Measurements from ENCODE around the gene PLA1A. TPM values are rescaled to one million over a fixed set of nuclear protein-coding genes. Genes with fewer than 3 reads are reported as not detected.

PLA1A gene
- polyA plus RNA-seq, 1 experiment, result not detected

DNA sequence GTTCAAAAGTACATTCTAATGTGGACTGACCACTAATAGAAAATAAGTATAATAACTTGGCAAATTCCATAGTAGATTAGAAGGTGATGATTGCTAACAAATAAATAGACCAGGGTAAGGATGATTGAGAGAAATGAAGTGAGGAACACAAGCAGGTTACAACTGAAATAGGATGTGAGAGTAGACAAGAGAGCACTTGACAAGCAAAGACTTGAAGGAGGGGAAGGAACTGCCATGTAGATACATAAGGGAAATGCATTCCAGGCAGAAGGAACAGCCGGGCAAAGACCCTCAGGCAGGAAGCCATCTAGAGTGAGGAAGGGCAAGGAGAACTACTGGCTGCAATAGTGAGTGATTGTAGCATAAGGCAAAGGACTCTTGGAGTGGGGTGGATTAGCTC is 5.0 kb downstream of the PLA1A start:
- CTCF ChIA-PET, result interaction anchor here (0.7 kb wide), 1 partner anchor 9 kb away, joined by 3 read pairs; no protein-coding TSS in a partner anchor
- Histone ChIP-seq H3K27me3 (ENCODE audit: control insufficient read depth, insufficient read depth, low read length) (peaks cover 13% of the 10 kb centered on the region), H3K9me3 (ENCODE audit: control insufficient read depth, insufficient read depth, low read length) (no peaks in the 10 kb centered on the region), H3K27ac (ENCODE audit: low read depth, low read length) (no peak overlapping the region), H3K4me3 (ENCODE audit: low read depth, low read length) (no peak overlapping the region)
- no peak for DNase-seq (ENCODE audit: low read depth, low spot score)
- POLR2A ChIA-PET, result no interaction called here
- TF ChIP-seq, protein P1, sequence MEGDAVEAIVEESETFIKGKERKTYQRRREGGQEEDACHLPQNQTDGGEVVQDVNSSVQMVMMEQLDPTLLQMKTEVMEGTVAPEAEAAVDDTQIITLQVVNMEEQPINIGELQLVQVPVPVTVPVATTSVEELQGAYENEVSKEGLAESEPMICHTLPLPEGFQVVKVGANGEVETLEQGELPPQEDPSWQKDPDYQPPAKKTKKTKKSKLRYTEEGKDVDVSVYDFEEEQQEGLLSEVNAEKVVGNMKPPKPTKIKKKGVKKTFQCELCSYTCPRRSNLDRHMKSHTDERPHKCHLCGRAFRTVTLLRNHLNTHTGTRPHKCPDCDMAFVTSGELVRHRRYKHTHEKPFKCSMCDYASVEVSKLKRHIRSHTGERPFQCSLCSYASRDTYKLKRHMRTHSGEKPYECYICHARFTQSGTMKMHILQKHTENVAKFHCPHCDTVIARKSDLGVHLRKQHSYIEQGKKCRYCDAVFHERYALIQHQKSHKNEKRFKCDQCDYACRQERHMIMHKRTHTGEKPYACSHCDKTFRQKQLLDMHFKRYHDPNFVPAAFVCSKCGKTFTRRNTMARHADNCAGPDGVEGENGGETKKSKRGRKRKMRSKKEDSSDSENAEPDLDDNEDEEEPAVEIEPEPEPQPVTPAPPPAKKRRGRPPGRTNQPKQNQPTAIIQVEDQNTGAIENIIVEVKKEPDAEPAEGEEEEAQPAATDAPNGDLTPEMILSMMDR (IDR thresholded peaks at IDR 0.05; ENCODE audit: low read depth, low read length), result no peak

- ChIA-PET POLR2A (no interaction called here), CTCF (no interaction called here)
- TF ChIP-seq, protein P1 (IDR thresholded peaks at IDR 0.05; ENCODE audit: low read depth, low read length), result no peak
- Histone ChIP-seq H3K9me3 (ENCODE audit: control insufficient read depth, insufficient read depth, low read length) (no peaks in the 10 kb centered on the region), H3K27ac (ENCODE audit: low read depth, low read length) (no peak overlapping the region), H3K4me3 (ENCODE audit: low read depth, low read length) (no peak overlapping the region), H3K27me3 (ENCODE audit: control insufficient read depth, insufficient read depth, low read length) (peaks cover 14% of the 10 kb centered on the region)
- no peak for DNase-seq (ENCODE audit: low read depth, low spot score)
Measured at GRCh38 chr3:119604878-119605277, 7.2 kb downstream of the PLA1A start.

DNA sequence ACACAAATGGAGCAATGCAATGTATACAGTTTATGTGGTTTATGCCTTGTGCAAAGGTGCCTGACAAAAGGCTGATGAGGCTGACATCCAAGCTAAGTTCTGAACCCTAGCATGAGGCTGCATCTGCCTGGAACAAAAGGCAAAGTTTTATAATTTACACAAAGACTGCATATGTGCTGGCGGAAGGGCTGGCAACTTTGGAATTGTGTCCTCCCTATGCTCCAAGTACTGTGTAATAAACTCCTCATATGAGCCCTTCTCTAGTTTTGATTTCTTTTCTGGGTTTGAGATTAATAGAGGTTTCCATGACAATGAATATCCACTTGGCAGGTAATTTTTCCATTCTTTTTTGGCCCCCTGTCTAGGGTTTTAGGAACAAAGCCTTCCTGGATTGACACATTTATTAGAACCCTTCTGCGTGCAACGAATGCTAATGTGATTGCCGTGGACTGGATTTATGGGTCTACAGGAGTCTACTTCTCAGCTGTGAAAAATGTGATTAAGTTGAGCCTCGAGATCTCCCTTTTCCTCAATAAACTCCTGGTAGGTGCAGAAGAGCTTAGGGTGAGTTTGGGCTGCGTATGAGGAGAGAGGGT is 10.8 kb downstream of the PLA1A start:
- no peaks in the 10 kb centered on the region for H3K9me3 ChIP-seq (ENCODE audit: control insufficient read depth, insufficient read depth, low read length)
- H3K4me3 ChIP-seq (ENCODE audit: low read depth, low read length), result no peak overlapping the region
- peaks cover 12% of the 10 kb centered on the region for H3K27me3 ChIP-seq (ENCODE audit: control insufficient read depth, insufficient read depth, low read length)
- TF ChIP-seq, protein P1 (IDR thresholded peaks at IDR 0.05; ENCODE audit: low read depth, low read length), result no peak
- CTCF ChIA-PET, result no interaction called here
- DNase-seq (ENCODE audit: low read depth, low spot score), result no peak
- POLR2A ChIA-PET, result no interaction called here
- no peak overlapping the region for H3K27ac ChIP-seq (ENCODE audit: low read depth, low read length)

- no peak for DNase-seq (ENCODE audit: low read depth, low spot score)
- ChIA-PET CTCF (no interaction called here), POLR2A (no interaction called here)
- TF ChIP-seq, protein P1 (IDR thresholded peaks at IDR 0.05; ENCODE audit: low read depth, low read length), result no peak
- Histone ChIP-seq H3K9me3 (ENCODE audit: control insufficient read depth, insufficient read depth, low read length) (no peaks in the 10 kb centered on the region), H3K4me3 (ENCODE audit: low read depth, low read length) (no peak overlapping the region), H3K27ac (ENCODE audit: low read depth, low read length) (no peak overlapping the region), H3K27me3 (ENCODE audit: control insufficient read depth, insufficient read depth, low read length) (peaks cover 12% of the 10 kb centered on the region)
Measured at GRCh38 chr3:119609301-119609700, 11.6 kb downstream of the PLA1A start.

GRCh38 chr3:119611664-119612063 is 14.0 kb downstream of the PLA1A start:
- H3K27me3 ChIP-seq (ENCODE audit: control insufficient read depth, insufficient read depth, low read length), result peaks cover 10% of the 10 kb centered on the region
- H3K4me3 ChIP-seq (ENCODE audit: low read depth, low read length), result no peak overlapping the region
- TF ChIP-seq, protein P1 (IDR thresholded peaks at IDR 0.05; ENCODE audit: low read depth, low read length), result no peak
- no peak for DNase-seq (ENCODE audit: low read depth, low spot score)
- POLR2A ChIA-PET, result no interaction called here
- no peak overlapping the region for H3K27ac ChIP-seq (ENCODE audit: low read depth, low read length)
- CTCF ChIA-PET, result no interaction called here
- H3K9me3 ChIP-seq (ENCODE audit: control insufficient read depth, insufficient read depth, low read length), result no peaks in the 10 kb centered on the region

Data from AG04450 (cell line).